ENCODE measurements around the gene NDUFA3. TPM values are rescaled to one million over a fixed set of nuclear protein-coding genes. Genes with fewer than 3 reads are reported as not detected.

Gene NDUFA3
- total RNA-seq, 1 donor from 2014 or later: 140 TPM

- no peak for DNase-seq (ENCODE audit: extremely low spot score, unreplicated experiment)
- peaks cover 2% of the 10 kb centered on the region for H3K4me1 Mint-ChIP-seq (ENCODE audit: unreplicated experiment)
- no peak for TF ChIP-seq CTCF (conservative IDR thresholded peaks at IDR 0.05)
- H3K27ac Mint-ChIP-seq: no peak overlapping the region
- H3K4me3 Mint-ChIP-seq: no peak overlapping the region
- peaks cover 17% of the 10 kb centered on the region for H3K36me3 Mint-ChIP-seq
- no peaks in the 10 kb centered on the region for H3K9me3 Mint-ChIP-seq
- H3K27me3 Mint-ChIP-seq: no peaks in the 10 kb centered on the region
These were observed 43.0 kb downstream of the NDUFA3 start for GRCh38 chr19:54145541-54146158.

- no peak for DNase-seq (ENCODE audit: extremely low spot score, unreplicated experiment)
- no peaks in the 10 kb centered on the region for H3K27me3 Mint-ChIP-seq
- H3K4me3 Mint-ChIP-seq: no peak overlapping the region
- peaks cover 20% of the 10 kb centered on the region for H3K36me3 Mint-ChIP-seq
- no peaks in the 10 kb centered on the region for H3K9me3 Mint-ChIP-seq
- no peak for TF ChIP-seq CTCF (conservative IDR thresholded peaks at IDR 0.05)
- no peak overlapping the region for H3K27ac Mint-ChIP-seq
- no peaks in the 10 kb centered on the region for H3K4me1 Mint-ChIP-seq (ENCODE audit: unreplicated experiment)
These were observed 45.0 kb downstream of the NDUFA3 start for GRCh38 chr19:54147676-54148075.

GRCh38 chr19:54148158-54148557 lies 45.5 kb downstream of the NDUFA3 start:
- Mint-ChIP-seq H3K4me1 (ENCODE audit: unreplicated experiment) (no peaks in the 10 kb centered on the region), H3K27ac (no peak overlapping the region), H3K4me3 (no peak overlapping the region), H3K27me3 (no peaks in the 10 kb centered on the region), H3K9me3 (no peaks in the 10 kb centered on the region), H3K36me3 (peaks cover 20% of the 10 kb centered on the region)
- TF ChIP-seq CTCF (conservative IDR thresholded peaks at IDR 0.05): no peak
- no peak for DNase-seq (ENCODE audit: extremely low spot score, unreplicated experiment)

- H3K36me3 Mint-ChIP-seq: peaks cover 20% of the 10 kb centered on the region
- H3K27ac Mint-ChIP-seq: no peak overlapping the region
- H3K4me3 Mint-ChIP-seq: no peak overlapping the region
- H3K27me3 Mint-ChIP-seq: no peaks in the 10 kb centered on the region
- H3K9me3 Mint-ChIP-seq: no peaks in the 10 kb centered on the region
- no peak for DNase-seq (ENCODE audit: extremely low spot score, unreplicated experiment)
- no peaks in the 10 kb centered on the region for H3K4me1 Mint-ChIP-seq (ENCODE audit: unreplicated experiment)
- TF ChIP-seq CTCF (conservative IDR thresholded peaks at IDR 0.05): no peak
These were observed 46.6 kb downstream of the NDUFA3 start for GRCh38 chr19:54149021-54149812.

GRCh38 chr19:54151362-54152035 lies 48.8 kb downstream of the NDUFA3 start:
- Mint-ChIP-seq H3K27me3 (no peaks in the 10 kb centered on the region), H3K9me3 (no peaks in the 10 kb centered on the region), H3K27ac (no peak overlapping the region), H3K36me3 (peaks cover 24% of the 10 kb centered on the region), H3K4me3 (no peak overlapping the region), H3K4me1 (ENCODE audit: unreplicated experiment) (no peaks in the 10 kb centered on the region)
- DNase-seq (ENCODE audit: extremely low spot score, unreplicated experiment): no peak
- no peak for TF ChIP-seq CTCF (conservative IDR thresholded peaks at IDR 0.05)

All from type B pancreatic cell (in vitro differentiated cells).